HEK293 (cell line): Measurements from ENCODE around the gene ARHGAP24.

Experiments
- CTCF ChIA-PET: fragments of 350-600 bp; formaldehyde crosslinking; extraction: SDS; loops from one replicate; lab custom pipeline; 2021; ENCODE audit warnings: antibody characterized with exemption; lab: Yijun Ruan, JAX
- POLR2A ChIA-PET: fragments of 300-600 bp; formaldehyde crosslinking; extraction: SDS; loops from one replicate; lab custom pipeline; 2020; ENCODE audit warnings: antibody characterized with exemption, inconsistent platforms; lab: Yijun Ruan, JAX
- H3K27ac ChIP-seq: fragments of 200-500 bp; sonication (Bioruptor generic); 2 replicates; pipeline ENCODE4 v1.5.1; 2014; ENCODE audit warnings: low read depth, low read length, control low read depth, inconsistent platforms; ENCODE audit errors: extremely low read depth
- H3K36me3 ChIP-seq, 2 experiments: fragments of 200-500 bp in 1 of 2; sonication (Bioruptor generic) in 1 of 2; 1 replicate in 1 of 2; 2 replicates in 1 of 2; pipeline ENCODE4 v1.5.1; 2014 to 2017; ENCODE audit warnings: inconsistent platforms in 2 of 2, low read length in 2 of 2; ENCODE audit not compliant: control insufficient read depth in 2 of 2, insufficient read depth in 1 of 2
- H3K4me1 ChIP-seq: fragments of 200-500 bp; sonication (Bioruptor generic); 2 replicates; pipeline ENCODE4 v1.5.1; 2014; ENCODE audit warnings: mild to moderate bottlenecking, low read length, inconsistent platforms; ENCODE audit not compliant: control insufficient read depth, insufficient read depth
- H3K4me3 ChIP-seq: 2 replicates; pipeline ENCODE4 v1.5.1; 2011; ENCODE audit warnings: low read depth, mild to moderate bottlenecking, control low read depth, low read length, moderate library complexity
- H3K9me3 ChIP-seq: fragments of 200-500 bp; sonication (Bioruptor generic); 2 replicates; pipeline ENCODE4 v1.5.1; 2014; ENCODE audit warnings: low read depth, low read length, inconsistent platforms; ENCODE audit not compliant: control insufficient read depth, insufficient read depth
- CTCF ChIP-seq: fragments of 450-650 bp; formaldehyde crosslinking; IDR thresholded peaks from 2 replicates; pipeline ENCODE4 v1.5.1; 2016; ENCODE audit warnings: missing biosample characterization, missing genetic modification characterization
- GFI1B ChIP-seq: fragments of 450-650 bp; formaldehyde crosslinking; IDR thresholded peaks from 2 replicates; pipeline ENCODE4 v1.5.1; 2016; ENCODE audit warnings: missing biosample characterization, missing genetic modification characterization
- HOXD13 ChIP-seq: sonication (generic); formaldehyde crosslinking; IDR thresholded peaks from 2 replicates; pipeline ENCODE4 v1.8.0; 2022; ENCODE audit warnings: missing genetic modification reagents, borderline replicate concordance
- IKZF3 ChIP-seq: fragments of 450-650 bp; IDR thresholded peaks from 2 replicates; pipeline ENCODE4 v1.5.0; 2018; ENCODE audit warnings: missing biosample characterization, mild to moderate bottlenecking, missing genetic modification characterization, moderate library complexity
- PRDM10 ChIP-seq: fragments of 450-650 bp; formaldehyde crosslinking; IDR thresholded peaks from 2 replicates; pipeline ENCODE4 v1.5.1; 2016; ENCODE audit warnings: missing biosample characterization, missing genetic modification characterization
- SP7 ChIP-seq: fragments of 450-650 bp; formaldehyde crosslinking; IDR thresholded peaks from 2 replicates; pipeline ENCODE4 v1.5.1; 2016; ENCODE audit warnings: missing biosample characterization, missing genetic modification characterization
- ZBTB26 ChIP-seq: fragments of 450-650 bp; formaldehyde crosslinking; optimal IDR thresholded peaks from 2 replicates; pipeline ENCODE3; 2016; ENCODE audit warnings: missing biosample characterization, mild to moderate bottlenecking, missing genetic modification characterization
- ZBTB49 ChIP-seq: fragments of 450-650 bp; formaldehyde crosslinking; IDR thresholded peaks from 2 replicates; pipeline ENCODE4 v1.5.1; 2016; ENCODE audit warnings: missing biosample characterization, missing genetic modification characterization, low read depth
- ZFP41 ChIP-seq: fragments of 450-650 bp; formaldehyde crosslinking; IDR thresholded peaks from 2 replicates; pipeline ENCODE4 v1.5.1; 2016; ENCODE audit warnings: missing biosample characterization, missing genetic modification characterization, borderline replicate concordance
- ZNF140 ChIP-seq: fragments of 450-650 bp; formaldehyde crosslinking; IDR thresholded peaks from 2 replicates; pipeline ENCODE4 v1.5.1; 2016; ENCODE audit warnings: missing biosample characterization, missing genetic modification characterization
- ZNF677 ChIP-seq: fragments of 450-650 bp; IDR thresholded peaks from 2 replicates; pipeline ENCODE4 v1.5.0; 2018; ENCODE audit warnings: missing biosample characterization, mild to moderate bottlenecking, missing genetic modification characterization, moderate library complexity
- ZNF707 ChIP-seq: fragments of 450-650 bp; formaldehyde crosslinking; IDR thresholded peaks from 2 replicates; pipeline ENCODE4 v1.5.1; 2016; ENCODE audit warnings: missing biosample characterization, missing genetic modification characterization
- TF ChIP-seq, protein P1 (sequence below): fragments of 450-650 bp; formaldehyde crosslinking; IDR thresholded peaks from 2 replicates; pipeline ENCODE4 v1.5.1; 2016; ENCODE audit warnings: missing biosample characterization, missing genetic modification characterization

Gene ARHGAP24

GRCh38 chr4:85831647-85832046 is 356.7 kb downstream of the ARHGAP24 start:
- no peaks in the 10 kb centered on the region for H3K36me3 ChIP-seq

DNA sequence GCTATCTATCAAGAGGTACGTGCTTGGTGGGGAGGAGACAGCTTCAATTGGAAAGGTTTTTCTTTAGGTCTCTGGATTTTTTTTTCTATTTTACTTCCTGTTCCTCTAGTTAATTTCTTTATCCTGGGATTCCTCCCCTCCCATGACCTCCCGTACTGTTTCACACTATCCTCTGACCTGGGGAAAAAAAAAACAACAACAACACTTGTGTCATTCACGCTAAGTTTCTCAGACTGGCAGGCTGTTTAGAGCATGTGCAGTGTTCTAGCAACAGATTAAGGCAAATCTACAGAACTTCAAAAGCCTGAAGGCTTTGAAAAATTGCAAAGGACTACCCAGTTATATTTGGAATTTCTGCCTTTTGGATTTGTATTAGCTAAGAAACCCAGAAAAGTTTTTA is 358.4 kb downstream of the ARHGAP24 start:
- TF ChIP-seq SP7 = no peak
- TF ChIP-seq ZNF707 (tag by site-specific recombination) = no peak
- no peak for TF ChIP-seq ZBTB26 (tag by site-specific recombination)
- TF ChIP-seq ZNF677 = no peak
- no peak for TF ChIP-seq ZNF140 (tag by site-specific recombination)
- TF ChIP-seq HOXD13 = no peak
- TF ChIP-seq IKZF3 = no peak
- TF ChIP-seq ZFP41 = no peak
- no peak for TF ChIP-seq ZBTB49
- no peak for TF ChIP-seq PRDM10
- TF ChIP-seq, all 188 proteins: peak for 0
- POLR2A ChIA-PET = no interaction called here
- no peak overlapping the region for H3K4me3 ChIP-seq
- no peaks in the 10 kb centered on the region for H3K9me3 ChIP-seq
- H3K4me1 ChIP-seq = no peaks in the 10 kb centered on the region
- no peaks in the 10 kb centered on the region for H3K36me3 ChIP-seq
- CTCF ChIA-PET = interaction anchor here (0.7 kb wide), 1 partner anchor 131 kb away, joined by 4 read pairs; no protein-coding TSS in a partner anchor
- H3K27ac ChIP-seq = no peak overlapping the region

More at GRCh38 chr4:85831647-85832046, 356.7 kb downstream of the ARHGAP24 start:
- POLR2A ChIA-PET = no interaction called here
- CTCF ChIA-PET = no interaction called here
- Histone ChIP-seq H3K9me3 (no peaks in the 10 kb centered on the region), H3K4me3 (no peak overlapping the region), H3K27ac (no peak overlapping the region), H3K4me1 (peaks cover 4% of the 10 kb centered on the region; the same call in 1 of the 2 replicates)
- TF ChIP-seq GFI1B (tag by site-specific recombination) = no peak
- TF ChIP-seq, protein P1, sequence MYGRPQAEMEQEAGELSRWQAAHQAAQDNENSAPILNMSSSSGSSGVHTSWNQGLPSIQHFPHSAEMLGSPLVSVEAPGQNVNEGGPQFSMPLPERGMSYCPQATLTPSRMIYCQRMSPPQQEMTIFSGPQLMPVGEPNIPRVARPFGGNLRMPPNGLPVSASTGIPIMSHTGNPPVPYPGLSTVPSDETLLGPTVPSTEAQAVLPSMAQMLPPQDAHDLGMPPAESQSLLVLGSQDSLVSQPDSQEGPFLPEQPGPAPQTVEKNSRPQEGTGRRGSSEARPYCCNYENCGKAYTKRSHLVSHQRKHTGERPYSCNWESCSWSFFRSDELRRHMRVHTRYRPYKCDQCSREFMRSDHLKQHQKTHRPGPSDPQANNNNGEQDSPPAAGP (tag by site-specific recombination) = no peak
- no peak for TF ChIP-seq CTCF (tag by site-specific recombination)
